GM10266 (cell line): ENCODE data around the gene TMEM179.

ENCODE experiments used
- DNase-seq: peaks from one replicate; pipeline ENCODE4 v3.0.0; 2012; ENCODE audit errors: extremely low spot score
- TF ChIP-seq, protein P1 (sequence below): IDR thresholded peaks from 2 replicates; pipeline ENCODE4 v1.5.1; 2012; ENCODE audit warnings: mild to moderate bottlenecking, low read depth; ENCODE audit not compliant: control insufficient read depth, insufficient read depth; ENCODE audit errors: missing control alignments

Gene TMEM179

DNA sequence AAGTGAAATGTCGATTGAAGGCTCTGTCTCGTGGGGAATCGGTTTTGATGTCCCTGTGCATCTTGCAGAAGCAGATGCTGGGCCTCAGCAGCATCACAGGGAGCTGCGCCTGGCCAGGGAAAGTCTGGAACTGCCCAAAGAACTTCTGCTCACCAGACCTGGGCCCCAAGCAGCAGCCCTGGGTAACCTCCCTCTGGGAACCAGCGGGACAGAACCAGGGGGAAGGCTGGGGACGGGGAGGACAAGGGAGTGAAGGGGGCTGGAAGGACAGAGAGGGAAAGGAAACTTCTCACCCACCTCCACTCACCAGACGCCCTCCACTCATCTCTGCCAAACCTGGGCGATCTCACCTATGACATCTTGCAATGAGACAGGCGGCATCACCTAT, 51.8 kb downstream of the TMEM179 start:
- TF ChIP-seq, protein P1, sequence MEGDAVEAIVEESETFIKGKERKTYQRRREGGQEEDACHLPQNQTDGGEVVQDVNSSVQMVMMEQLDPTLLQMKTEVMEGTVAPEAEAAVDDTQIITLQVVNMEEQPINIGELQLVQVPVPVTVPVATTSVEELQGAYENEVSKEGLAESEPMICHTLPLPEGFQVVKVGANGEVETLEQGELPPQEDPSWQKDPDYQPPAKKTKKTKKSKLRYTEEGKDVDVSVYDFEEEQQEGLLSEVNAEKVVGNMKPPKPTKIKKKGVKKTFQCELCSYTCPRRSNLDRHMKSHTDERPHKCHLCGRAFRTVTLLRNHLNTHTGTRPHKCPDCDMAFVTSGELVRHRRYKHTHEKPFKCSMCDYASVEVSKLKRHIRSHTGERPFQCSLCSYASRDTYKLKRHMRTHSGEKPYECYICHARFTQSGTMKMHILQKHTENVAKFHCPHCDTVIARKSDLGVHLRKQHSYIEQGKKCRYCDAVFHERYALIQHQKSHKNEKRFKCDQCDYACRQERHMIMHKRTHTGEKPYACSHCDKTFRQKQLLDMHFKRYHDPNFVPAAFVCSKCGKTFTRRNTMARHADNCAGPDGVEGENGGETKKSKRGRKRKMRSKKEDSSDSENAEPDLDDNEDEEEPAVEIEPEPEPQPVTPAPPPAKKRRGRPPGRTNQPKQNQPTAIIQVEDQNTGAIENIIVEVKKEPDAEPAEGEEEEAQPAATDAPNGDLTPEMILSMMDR = no peak
- DNase-seq = no peak

DNA sequence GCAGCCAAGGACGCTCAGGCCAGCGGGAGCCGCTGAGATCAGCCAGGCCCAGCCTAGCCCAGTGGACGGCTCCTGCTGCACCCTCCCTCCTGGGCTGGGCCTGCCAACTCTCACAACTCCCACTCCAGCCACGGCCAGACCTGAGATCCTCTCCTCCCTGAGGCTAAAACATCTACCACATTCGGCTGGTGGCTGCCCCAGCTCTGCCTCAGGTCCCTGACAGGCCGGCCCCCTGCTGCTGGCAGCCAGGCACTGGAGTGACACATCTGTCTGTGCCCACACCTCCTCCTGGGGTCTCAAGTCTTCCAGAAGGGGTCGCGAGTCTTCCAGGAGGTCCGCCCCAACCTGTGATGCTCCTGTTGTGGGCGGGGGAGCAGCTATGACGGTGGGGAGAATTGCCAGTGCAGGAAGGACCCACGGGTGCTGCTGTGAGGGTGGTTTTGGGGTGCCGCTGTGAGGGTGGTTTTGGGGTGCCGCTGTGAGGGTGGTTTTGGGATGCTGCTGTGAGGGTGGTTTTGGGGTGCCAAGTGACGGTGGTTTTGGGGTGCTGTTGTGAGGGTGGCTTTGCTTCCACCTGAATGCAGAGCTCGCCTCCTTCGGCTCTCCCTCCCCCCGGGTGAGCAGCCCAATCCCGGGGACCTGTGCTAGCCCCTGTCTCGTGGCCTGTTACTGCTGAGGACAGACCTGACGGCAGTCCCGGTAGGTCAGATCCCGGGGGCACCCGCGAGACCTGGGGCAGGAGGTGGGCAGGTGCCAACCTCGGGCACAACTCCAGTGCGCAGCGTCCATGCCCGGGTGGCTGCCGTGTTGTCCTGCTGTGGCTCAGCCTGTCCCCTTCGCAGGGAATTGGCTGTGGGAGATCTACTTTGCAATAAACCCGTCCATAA, 52.5 kb downstream of the TMEM179 start:
- TF ChIP-seq, protein P1 = no peak
- no peak for DNase-seq

GRCh38 chr14:104550861-104551728, 53.5 kb downstream of the TMEM179 start:
- no peak for DNase-seq
- TF ChIP-seq, protein P1 = no peak

DNA sequence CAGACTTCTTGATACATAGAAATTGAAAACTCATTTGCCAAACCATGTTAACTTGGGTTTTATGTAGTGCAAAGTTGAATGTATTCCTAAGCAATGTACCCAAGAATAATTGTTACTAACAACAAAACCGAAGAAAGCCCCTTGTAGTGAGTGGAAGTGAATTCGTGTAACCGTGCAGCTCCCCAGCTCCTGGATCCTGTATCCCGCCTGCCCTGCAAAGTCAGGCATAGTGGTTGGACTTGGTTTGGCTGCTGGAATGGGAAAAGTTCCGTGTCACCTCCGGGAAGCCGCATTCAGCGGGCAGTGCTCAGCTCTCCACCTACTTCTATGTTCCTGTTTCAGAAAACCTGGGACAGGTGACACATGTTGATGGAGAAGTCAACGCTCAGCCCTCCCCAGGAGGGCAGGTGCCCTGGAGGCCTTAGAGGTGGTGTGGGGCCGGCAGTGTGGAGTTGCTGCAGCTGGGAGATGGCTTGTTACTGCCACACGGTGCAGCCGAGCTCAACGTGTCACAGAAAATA, 54.2 kb downstream of the TMEM179 start:
- TF ChIP-seq, protein P1 = no peak
- no peak for DNase-seq

DNA sequence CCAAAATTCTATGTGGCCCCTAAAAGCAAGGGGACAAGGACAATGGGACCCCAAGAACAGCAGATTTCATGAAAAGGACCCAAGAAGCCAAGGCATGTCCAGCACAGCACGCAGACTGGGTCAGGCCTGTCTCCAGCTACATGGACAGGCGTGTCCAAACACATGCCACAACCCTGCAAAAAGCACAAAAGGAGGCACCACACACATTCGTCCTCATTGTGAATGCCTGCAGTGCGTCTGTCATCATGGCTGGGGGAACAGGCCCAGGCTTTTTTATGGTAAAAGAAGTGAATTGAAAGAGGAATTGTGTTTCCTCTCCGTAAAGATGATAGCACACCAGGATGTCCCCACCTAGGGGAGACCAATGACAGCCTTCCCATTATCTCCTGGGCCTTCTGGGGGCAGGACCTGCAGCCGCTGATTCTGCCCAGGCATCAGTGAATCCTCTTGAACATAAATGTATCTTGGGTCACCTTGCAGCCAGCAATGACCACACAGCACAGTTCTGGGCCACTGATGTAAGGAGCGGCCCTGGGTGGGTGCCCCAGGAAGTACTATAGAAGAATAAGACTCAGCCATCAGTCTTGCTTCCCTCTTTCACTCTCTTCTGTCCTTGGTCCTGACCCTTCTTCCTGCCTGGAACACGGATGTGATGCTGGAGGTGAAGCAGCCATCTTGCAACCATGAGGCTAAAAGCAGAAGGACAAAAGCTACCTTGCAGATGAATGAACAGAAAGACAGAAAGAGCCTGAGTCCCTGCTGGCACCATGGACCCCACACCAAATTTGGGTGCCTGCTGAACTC, 54.8 kb downstream of the TMEM179 start:
- DNase-seq = no peak

More for the DNA sequence above, 54.8 kb downstream of the TMEM179 start:
- TF ChIP-seq, protein P1 = no peak
